ENCODE results near the gene CCR9. TPM values are rescaled to one million over a fixed set of nuclear protein-coding genes. Genes with fewer than 3 reads are reported as not detected.

CCR9 gene
- total and polyA plus RNA-seq, 3 donors from 2014 or later = 0.19 to 0.25 TPM; not detected in 1

- Histone ChIP-seq H3K27me3 (no peaks in the 10 kb centered on the region), H3K4me1 (no peaks in the 10 kb centered on the region), H3K9me3 (no peaks in the 10 kb centered on the region), H3K4me3 (no peak overlapping the region), H3K27ac (no peak overlapping the region), H3K36me3 (ENCODE audit: low read depth, missing control alignments) (no peaks in the 10 kb centered on the region)
- intact Hi-C loops (cut with DNase I; ENCODE audit: low total_unique reads) = no loop called here
- TF ChIP-seq POLR2A (IDR thresholded peaks at IDR 0.05) (no peak), CTCF (IDR thresholded peaks at IDR 0.05) (no peak)
- 87 to 100% methylated on average over 2 of the region's 2 CpGs for WGBS, 2 donors
- DNase-seq = no peak
These were observed 8.2 kb upstream of the CCR9 start for GRCh38 chr3:45878124-45878523.

DNA sequence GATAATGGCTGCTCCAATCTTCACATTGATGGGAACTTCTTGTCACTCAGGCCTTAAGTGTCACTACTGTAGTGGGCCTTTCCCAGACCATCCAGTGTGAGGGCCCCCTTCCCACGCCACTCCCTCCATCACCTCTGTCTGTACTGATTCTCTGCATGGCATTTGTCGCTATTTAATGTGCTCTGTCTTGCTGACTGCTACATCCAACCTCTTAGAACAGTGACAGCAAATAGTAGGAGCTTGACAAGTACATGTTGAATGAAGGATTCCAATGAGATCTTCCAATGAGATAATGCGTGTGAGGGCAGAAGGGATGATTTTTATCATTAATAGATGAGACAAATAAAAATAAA is 5.6 kb upstream of the CCR9 start:
- 80 to 84% methylated on average over 3 of the region's 3 CpGs for WGBS, 2 donors
- DNase-seq = no peak
- Histone ChIP-seq H3K9me3 (no peaks in the 10 kb centered on the region), H3K4me3 (no peak overlapping the region), H3K27ac (no peak overlapping the region), H3K4me1 (no peaks in the 10 kb centered on the region), H3K27me3 (no peaks in the 10 kb centered on the region), H3K36me3 (ENCODE audit: low read depth, missing control alignments) (no peaks in the 10 kb centered on the region)
- intact Hi-C loops (cut with DNase I; ENCODE audit: low total_unique reads) = no loop called here
- TF ChIP-seq CTCF (IDR thresholded peaks at IDR 0.05) (no peak), POLR2A (IDR thresholded peaks at IDR 0.05) (no peak)

DNA sequence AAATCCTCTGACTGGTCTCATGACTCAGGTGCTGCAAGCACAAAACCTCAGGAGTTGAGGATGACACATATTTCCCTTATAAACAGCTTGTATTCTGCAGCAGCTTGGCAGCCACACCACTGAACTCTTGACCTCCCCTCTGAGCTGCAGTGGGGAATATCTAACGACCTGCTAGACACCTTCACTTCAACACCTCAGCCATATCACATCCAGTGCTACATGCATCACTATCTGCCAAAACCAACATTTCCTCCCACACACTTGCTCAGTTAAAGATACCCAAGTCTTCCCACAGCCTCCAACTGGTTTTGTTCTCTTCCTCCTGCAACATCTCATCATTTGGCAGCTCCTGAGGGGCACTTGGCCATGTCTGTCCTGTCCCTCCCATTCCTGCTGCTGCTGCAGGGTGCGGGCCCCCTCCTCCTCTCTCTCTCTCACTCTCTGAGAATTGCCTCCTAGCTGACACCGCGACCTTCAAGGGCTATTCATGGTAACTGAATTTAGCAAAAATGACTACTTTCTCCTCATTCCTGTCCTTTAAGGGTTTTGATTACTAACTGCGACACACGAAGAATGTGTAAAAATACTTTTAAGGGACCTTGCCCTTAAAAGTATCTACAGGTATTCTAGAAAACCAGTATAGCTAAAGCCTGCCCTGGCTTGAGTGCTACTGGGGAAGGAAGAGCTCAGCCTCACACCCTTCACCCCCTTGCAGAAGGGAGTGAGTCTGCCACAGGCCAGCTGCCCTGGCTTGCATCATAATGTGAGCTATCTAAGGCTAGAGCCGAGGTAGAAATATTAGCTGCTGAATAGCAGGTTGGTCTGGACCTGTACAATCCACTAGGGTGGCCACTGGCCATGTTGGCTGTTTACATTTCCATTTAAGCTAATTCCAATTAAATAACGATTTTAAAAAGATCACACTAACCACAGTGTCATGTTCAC is 5.0 kb upstream of the CCR9 start:
- DNase-seq = no peak
- H3K4me1 ChIP-seq = no peaks in the 10 kb centered on the region
- no peaks in the 10 kb centered on the region for H3K9me3 ChIP-seq
- H3K4me3 ChIP-seq = no peak overlapping the region
- H3K27me3 ChIP-seq = no peaks in the 10 kb centered on the region
- H3K27ac ChIP-seq = no peak overlapping the region
- no peaks in the 10 kb centered on the region for H3K36me3 ChIP-seq (ENCODE audit: low read depth, missing control alignments)
- WGBS, 2 donors = 56 to 60% methylated on average over 8 of the region's 8 CpGs
- no peak for TF ChIP-seq POLR2A (IDR thresholded peaks at IDR 0.05)
- TF ChIP-seq CTCF (IDR thresholded peaks at IDR 0.05) = no peak
- intact Hi-C loops (cut with DNase I; ENCODE audit: low total_unique reads) = no loop called here

DNA sequence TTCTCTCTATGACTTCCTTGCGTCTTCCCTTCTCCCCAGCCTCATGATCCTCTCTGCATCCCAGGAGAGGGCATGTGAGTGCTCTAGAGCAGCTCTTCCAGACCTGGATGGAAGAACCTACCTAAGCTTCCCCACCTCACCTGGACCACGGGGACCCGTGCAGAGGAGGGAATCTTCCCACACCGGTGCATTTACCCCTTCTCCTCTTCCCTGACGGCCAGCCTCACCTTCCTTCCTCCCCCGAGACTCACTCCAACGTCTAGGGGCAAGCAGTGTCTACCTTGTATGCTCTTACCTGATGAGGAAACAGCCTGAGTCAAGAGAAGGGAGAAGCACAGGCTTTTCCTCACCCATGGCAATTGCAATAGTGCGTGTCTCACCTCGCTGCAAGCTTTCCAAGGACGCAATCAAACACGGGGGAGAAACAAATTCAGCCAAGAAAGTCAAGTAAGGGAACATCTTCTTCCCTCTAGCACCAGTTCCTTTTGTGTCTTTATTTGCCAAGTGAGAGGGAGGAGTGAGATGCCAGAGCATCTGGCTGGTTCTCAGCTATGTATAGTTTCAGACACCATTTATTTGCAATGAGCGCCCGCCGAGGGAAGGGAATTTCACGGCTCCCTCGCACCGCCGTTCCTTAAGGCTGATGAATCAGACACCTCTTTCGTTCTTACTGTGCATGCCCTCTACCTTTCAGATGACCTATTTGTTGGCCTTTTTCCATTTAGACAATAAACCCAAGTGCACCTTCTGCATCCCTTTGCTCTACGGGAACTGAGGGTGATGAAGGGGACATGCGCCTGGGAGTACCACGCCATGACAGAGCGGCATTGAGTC is 1.8 kb upstream of the CCR9 start:
- TF ChIP-seq POLR2A (IDR thresholded peaks at IDR 0.05) (no peak), CTCF (IDR thresholded peaks at IDR 0.05) (no peak)
- Histone ChIP-seq H3K27me3 (no peaks in the 10 kb centered on the region), H3K9me3 (no peaks in the 10 kb centered on the region), H3K4me1 (no peaks in the 10 kb centered on the region), H3K4me3 (no peak overlapping the region), H3K27ac (no peak overlapping the region), H3K36me3 (ENCODE audit: low read depth, missing control alignments) (no peaks in the 10 kb centered on the region)
- WGBS, 2 donors = 67 to 68% methylated on average over 23 of the region's 23 CpGs
- no peak for DNase-seq
- intact Hi-C loops (cut with DNase I; ENCODE audit: low total_unique reads) = no loop called here

All from testis (tissue), 3 donors.